ENCODE measurements around the gene VIL1.

DNA sequence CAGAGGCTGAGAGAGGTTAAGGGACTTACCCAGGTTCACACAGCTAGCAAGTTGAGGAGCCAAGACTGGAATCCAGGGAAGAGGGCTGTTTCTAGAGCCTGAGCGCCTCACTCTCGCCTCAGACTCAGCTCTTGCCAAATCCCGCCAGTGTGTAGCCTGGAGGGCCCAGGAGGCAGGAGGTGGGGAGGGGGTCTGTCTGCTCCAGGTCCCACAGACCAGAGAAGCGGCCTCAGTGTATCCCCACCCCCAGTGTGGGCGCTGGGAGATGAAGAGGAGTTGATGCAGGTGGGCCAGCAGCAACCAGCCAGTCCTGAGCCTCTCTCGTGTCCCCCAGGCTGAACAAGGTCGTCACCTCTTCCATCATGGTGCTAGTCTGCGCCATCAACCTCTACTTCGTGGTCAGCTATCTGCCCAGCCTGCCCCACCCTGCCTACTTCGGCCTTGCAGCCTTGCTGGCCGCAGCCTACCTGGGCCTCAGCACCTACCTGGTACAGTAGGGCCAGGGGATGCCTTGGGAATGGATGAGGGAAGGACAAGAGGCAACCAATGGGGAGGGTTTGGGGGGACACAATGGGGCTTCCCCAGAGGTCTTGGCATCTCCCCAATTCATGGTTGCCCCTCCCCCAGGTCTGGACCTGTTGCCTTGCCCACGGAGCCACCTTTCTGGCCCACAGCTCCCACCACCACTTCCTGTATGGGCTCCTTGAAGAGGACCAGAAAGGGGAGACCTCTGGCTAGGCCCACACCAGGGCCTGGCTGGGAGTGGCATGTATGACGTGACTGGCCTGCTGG, 24.4 kb upstream of the VIL1 start:
- TF ChIP-seq, protein P1, sequence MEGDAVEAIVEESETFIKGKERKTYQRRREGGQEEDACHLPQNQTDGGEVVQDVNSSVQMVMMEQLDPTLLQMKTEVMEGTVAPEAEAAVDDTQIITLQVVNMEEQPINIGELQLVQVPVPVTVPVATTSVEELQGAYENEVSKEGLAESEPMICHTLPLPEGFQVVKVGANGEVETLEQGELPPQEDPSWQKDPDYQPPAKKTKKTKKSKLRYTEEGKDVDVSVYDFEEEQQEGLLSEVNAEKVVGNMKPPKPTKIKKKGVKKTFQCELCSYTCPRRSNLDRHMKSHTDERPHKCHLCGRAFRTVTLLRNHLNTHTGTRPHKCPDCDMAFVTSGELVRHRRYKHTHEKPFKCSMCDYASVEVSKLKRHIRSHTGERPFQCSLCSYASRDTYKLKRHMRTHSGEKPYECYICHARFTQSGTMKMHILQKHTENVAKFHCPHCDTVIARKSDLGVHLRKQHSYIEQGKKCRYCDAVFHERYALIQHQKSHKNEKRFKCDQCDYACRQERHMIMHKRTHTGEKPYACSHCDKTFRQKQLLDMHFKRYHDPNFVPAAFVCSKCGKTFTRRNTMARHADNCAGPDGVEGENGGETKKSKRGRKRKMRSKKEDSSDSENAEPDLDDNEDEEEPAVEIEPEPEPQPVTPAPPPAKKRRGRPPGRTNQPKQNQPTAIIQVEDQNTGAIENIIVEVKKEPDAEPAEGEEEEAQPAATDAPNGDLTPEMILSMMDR (IDR thresholded peaks at IDR 0.05; ENCODE audit: insufficient read depth, low read depth, low read length): no peak
- no peak for TF ChIP-seq EZH2 (IDR thresholded peaks at IDR 0.05; ENCODE audit: insufficient read depth, low read length)

Measured in astrocyte (in vitro differentiated cells and primary cell).